D721Med (cell line): Measurements from ENCODE around the gene LAMC1.
A peak's percentile ranks its signal among the peaks of the same experiment; 100 is the strongest.

Experiments used
- DNase-seq: peaks from one replicate; pipeline ENCODE4 v3.0.0; 2011; ENCODE audit warnings: low spot score; ENCODE audit not compliant: insufficient read length
- FAIRE-seq: peaks from 2 replicates; lab custom pipeline; 2011; peaks lifted over from hg19 to GRCh38; lab: Jason Lieb, UNC
- TF ChIP-seq, protein P1 (sequence below): IDR thresholded peaks from 2 replicates; pipeline ENCODE4 v1.5.1; 2012; ENCODE audit warnings: mild to moderate bottlenecking, control low read depth; ENCODE audit not compliant: insufficient read depth; ENCODE audit errors: missing control alignments

LAMC1 gene

DNA sequence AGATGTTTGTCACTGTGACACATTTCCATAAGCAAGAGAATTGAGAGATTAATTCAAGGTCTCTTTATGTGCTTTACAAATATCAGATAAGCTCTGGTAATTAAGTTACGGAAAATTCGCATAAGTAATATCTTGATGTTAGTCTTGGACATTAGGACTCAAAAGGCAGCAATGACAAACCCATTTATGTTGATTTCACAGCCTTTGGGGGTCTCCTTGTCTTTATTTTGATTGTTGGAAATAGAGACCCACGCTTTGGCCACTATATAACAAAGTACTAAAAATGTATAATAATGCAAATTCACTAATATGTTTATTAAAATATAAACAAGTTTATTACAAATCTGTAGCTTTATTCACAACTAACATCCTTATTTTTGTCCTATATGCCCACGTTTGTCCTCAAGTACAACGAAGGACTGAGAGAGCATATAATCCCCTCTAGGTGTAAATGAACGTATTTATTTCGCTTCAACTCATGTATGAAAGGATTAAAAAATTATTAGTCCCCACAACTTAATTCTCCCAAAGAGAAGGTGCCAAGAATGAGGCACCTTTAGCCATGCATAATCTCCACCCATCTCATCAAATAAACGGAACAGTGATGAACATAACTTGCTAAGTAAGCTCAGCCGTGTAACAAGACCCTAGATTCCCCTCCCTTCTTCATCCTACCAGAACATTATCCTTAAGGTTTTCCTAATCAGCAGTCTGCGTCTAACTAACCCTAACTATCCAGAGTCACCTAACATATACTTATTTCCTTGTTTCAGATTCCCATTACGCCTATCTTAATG is 1.6 kb upstream of the LAMC1 start:
- FAIRE-seq (peak; percentile 67), DNase-seq (no peak)
- TF ChIP-seq, protein P1, sequence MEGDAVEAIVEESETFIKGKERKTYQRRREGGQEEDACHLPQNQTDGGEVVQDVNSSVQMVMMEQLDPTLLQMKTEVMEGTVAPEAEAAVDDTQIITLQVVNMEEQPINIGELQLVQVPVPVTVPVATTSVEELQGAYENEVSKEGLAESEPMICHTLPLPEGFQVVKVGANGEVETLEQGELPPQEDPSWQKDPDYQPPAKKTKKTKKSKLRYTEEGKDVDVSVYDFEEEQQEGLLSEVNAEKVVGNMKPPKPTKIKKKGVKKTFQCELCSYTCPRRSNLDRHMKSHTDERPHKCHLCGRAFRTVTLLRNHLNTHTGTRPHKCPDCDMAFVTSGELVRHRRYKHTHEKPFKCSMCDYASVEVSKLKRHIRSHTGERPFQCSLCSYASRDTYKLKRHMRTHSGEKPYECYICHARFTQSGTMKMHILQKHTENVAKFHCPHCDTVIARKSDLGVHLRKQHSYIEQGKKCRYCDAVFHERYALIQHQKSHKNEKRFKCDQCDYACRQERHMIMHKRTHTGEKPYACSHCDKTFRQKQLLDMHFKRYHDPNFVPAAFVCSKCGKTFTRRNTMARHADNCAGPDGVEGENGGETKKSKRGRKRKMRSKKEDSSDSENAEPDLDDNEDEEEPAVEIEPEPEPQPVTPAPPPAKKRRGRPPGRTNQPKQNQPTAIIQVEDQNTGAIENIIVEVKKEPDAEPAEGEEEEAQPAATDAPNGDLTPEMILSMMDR, result no peak

DNA sequence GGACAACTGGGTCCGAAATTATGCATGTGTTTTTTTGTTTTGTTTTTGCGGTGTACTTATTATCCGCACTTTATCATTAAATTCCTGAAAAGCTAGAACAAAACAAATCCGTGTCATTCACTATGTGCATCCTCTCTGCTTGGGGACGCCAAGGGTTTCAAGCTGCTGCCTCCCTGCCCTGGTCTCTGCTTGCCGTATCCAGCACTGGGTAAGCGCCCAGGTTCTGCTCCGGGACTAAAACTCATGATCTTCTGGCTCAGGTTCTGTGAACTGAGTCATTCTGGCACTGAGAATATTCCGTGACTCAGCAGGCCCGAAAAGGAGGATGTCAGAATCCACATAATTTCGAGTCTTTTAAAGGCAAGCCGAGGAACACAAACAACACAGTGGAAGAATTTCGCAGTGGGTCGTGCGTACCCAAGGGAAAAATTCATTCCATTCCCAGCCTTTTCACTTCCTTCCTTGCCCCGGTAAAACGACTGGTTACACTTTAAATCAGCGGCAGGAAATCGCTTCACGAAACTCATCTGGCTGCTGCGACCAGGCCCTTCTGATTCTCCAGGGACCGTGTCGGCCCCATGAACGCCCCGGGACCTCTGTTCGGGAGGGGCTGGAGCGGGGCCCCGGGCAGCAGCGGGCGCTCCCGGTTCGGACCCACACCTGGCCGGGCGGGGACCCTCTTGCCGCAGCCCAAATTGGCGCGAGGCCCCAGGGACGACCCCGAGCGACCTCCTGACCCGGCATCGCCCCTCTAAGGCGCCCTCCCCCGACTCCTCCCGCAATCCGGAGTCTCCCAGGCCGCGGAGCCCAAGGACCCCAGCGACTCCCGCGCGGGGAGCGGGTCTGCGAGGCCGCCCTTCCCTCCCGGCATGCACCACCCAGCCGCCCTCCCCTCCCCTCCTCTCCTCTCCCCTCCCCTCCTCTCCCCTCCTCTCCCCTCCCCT is 746 bp upstream of the LAMC1 start:
- TF ChIP-seq, protein P1, result no peak
- DNase-seq (no peak), FAIRE-seq (no peak)

DNA sequence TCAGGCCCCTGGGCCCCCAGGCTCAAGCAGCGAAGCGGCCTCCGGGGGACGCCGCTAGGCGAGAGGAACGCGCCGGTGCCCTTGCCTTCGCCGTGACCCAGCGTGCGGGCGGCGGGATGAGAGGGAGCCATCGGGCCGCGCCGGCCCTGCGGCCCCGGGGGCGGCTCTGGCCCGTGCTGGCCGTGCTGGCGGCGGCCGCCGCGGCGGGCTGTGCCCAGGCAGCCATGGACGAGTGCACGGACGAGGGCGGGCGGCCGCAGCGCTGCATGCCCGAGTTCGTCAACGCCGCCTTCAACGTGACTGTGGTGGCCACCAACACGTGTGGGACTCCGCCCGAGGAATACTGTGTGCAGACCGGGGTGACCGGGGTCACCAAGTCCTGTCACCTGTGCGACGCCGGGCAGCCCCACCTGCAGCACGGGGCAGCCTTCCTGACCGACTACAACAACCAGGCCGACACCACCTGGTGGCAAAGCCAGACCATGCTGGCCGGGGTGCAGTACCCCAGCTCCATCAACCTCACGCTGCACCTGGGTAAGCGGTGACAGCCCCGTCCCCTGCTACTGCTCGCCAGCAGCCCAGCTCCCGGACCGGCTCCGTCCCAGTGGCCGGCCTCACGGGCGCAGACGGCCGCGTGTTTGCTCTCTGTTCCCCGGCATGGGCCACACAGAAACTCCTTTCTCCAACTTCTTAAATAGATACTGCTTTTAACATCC is 539 bp downstream of the LAMC1 start:
- DNase-seq (no peak), FAIRE-seq (no peak)
- TF ChIP-seq, protein P1, result peak; percentile 18

GRCh38 chr1:183024317-183025009 is 1.2 kb downstream of the LAMC1 start:
- FAIRE-seq (no peak), DNase-seq (no peak)
- TF ChIP-seq, protein P1, result no peak

GRCh38 chr1:183025010-183025337 is 1.8 kb downstream of the LAMC1 start:
- TF ChIP-seq, protein P1, result no peak

More at GRCh38 chr1:183025010-183025337, 1.8 kb downstream of the LAMC1 start:
- DNase-seq (no peak), FAIRE-seq (peak; percentile 77)
